ENCODE results near the gene CD1D. TPM values are rescaled to one million over a fixed set of nuclear protein-coding genes. Genes with fewer than 3 reads are reported as not detected.
"Not testable (repeated sequence)": the region's sequence is repeated elsewhere in the genome, so short reads cannot be mapped to it uniquely, and the experiment has no call there.

Gene CD1D
- total RNA-seq, 2 donors from 2014 or later, result not detected

GRCh38 chr1:158181577-158181922, 855 bp downstream of the CD1D start:
- ATAC-seq (no peak), DNase-seq (ENCODE audit: low spot score) (no peak)
- Mint-ChIP-seq H3K36me3 (no peaks in the 10 kb centered on the region), H3K27me3 (peaks cover 47 to 62% of the 10 kb centered on the region in 2 donors), H3K9me3 (no peaks in the 10 kb centered on the region), H3K4me3 (peak overlapping the region; percentile 79), H3K27ac (no peak overlapping the region), H3K4me1 (ENCODE audit: low read depth in 2 of 2) (peaks cover 11 to 15% of the 10 kb centered on the region in 2 donors)

GRCh38 chr1:158185770-158186169, 5.1 kb downstream of the CD1D start:
- Mint-ChIP-seq H3K9me3 (no peaks in the 10 kb centered on the region), H3K27me3 (peaks cover 40 to 58% of the 10 kb centered on the region in 2 donors), H3K4me3 (no peak overlapping the region), H3K36me3 (no peaks in the 10 kb centered on the region), H3K27ac (no peak overlapping the region), H3K4me1 (ENCODE audit: low read depth in 2 of 2) (peaks cover 2 to 9% of the 10 kb centered on the region in 2 donors)
- ATAC-seq (no peak), DNase-seq (ENCODE audit: low spot score) (no peak)

- H3K4me3 Mint-ChIP-seq, result no peak overlapping the region
- no peak for ATAC-seq
- H3K27ac Mint-ChIP-seq, result no peak overlapping the region
- H3K4me1 Mint-ChIP-seq (ENCODE audit: low read depth in 2 of 2), result peaks cover 0 to 6% of the 10 kb centered on the region in 2 donors
- no peaks in the 10 kb centered on the region for H3K9me3 Mint-ChIP-seq
- DNase-seq (ENCODE audit: low spot score), result no peak
- H3K36me3 Mint-ChIP-seq, result no peaks in the 10 kb centered on the region
- H3K27me3 Mint-ChIP-seq, result peaks cover 39 to 54% of the 10 kb centered on the region in 2 donors
Observed at GRCh38 chr1:158186180-158186579, 5.5 kb downstream of the CD1D start.

- Mint-ChIP-seq H3K4me3 (no peak overlapping the region), H3K4me1 (ENCODE audit: low read depth in 2 of 2) (no peaks in the 10 kb centered on the region), H3K36me3 (no peaks in the 10 kb centered on the region), H3K27ac (no peak overlapping the region), H3K27me3 (peaks cover 23 to 38% of the 10 kb centered on the region in 2 donors), H3K9me3 (no peaks in the 10 kb centered on the region)
- ATAC-seq (no peak), DNase-seq (ENCODE audit: low spot score) (no peak)
Observed at GRCh38 chr1:158188611-158189010, 7.9 kb downstream of the CD1D start.

GRCh38 chr1:158189624-158190023, 8.9 kb downstream of the CD1D start:
- no peak overlapping the region for H3K4me3 Mint-ChIP-seq
- no peaks in the 10 kb centered on the region for H3K4me1 Mint-ChIP-seq (ENCODE audit: low read depth in 2 of 2)
- no peak for DNase-seq (ENCODE audit: low spot score)
- no peak overlapping the region for H3K27ac Mint-ChIP-seq
- H3K36me3 Mint-ChIP-seq, result no peaks in the 10 kb centered on the region
- no peaks in the 10 kb centered on the region for H3K9me3 Mint-ChIP-seq
- no peak for ATAC-seq
- peaks cover 21 to 39% of the 10 kb centered on the region in 2 donors for H3K27me3 Mint-ChIP-seq

- Mint-ChIP-seq H3K9me3 (no peaks in the 10 kb centered on the region), H3K4me1 (ENCODE audit: low read depth in 2 of 2) (no peaks in the 10 kb centered on the region), H3K36me3 (no peaks in the 10 kb centered on the region), H3K27me3 (peaks cover 26 to 55% of the 10 kb centered on the region in 2 donors), H3K4me3 (no peak overlapping the region), H3K27ac (no peak overlapping the region)
- DNase-seq (ENCODE audit: low spot score), result no peak
- no peak for ATAC-seq
Observed at GRCh38 chr1:158191299-158191698, 10.6 kb downstream of the CD1D start.

GRCh38 chr1:158196461-158196860, 15.8 kb downstream of the CD1D start:
- H3K4me1 Mint-ChIP-seq (ENCODE audit: low read depth in 2 of 2), result no peaks in the 10 kb centered on the region
- no peak overlapping the region for H3K27ac Mint-ChIP-seq
- H3K9me3 Mint-ChIP-seq, result no peaks in the 10 kb centered on the region
- ATAC-seq (no peak), DNase-seq (ENCODE audit: low spot score) (no peak)
- H3K4me3 Mint-ChIP-seq, result no peak overlapping the region
- H3K27me3 Mint-ChIP-seq, result peaks cover 24 to 61% of the 10 kb centered on the region in 2 donors
- H3K36me3 Mint-ChIP-seq, result no peaks in the 10 kb centered on the region

- Mint-ChIP-seq H3K9me3 (no peaks in the 10 kb centered on the region), H3K27ac (no peak overlapping the region), H3K4me1 (ENCODE audit: low read depth in 2 of 2) (no peaks in the 10 kb centered on the region), H3K27me3 (peaks cover 33 to 60% of the 10 kb centered on the region in 2 donors), H3K4me3 (no peak overlapping the region), H3K36me3 (no peaks in the 10 kb centered on the region)
- DNase-seq (ENCODE audit: low spot score), result no peak
- ATAC-seq, result no peak
Observed at GRCh38 chr1:158199849-158200248, 19.2 kb downstream of the CD1D start.

GRCh38 chr1:158200527-158200926, 19.8 kb downstream of the CD1D start:
- H3K36me3 Mint-ChIP-seq, result no peaks in the 10 kb centered on the region
- no peaks in the 10 kb centered on the region for H3K9me3 Mint-ChIP-seq
- no peak overlapping the region for H3K27ac Mint-ChIP-seq
- DNase-seq (ENCODE audit: low spot score) (no peak), ATAC-seq (no peak)
- no peaks in the 10 kb centered on the region for H3K4me1 Mint-ChIP-seq (ENCODE audit: low read depth in 2 of 2)
- H3K4me3 Mint-ChIP-seq, result no peak overlapping the region
- H3K27me3 Mint-ChIP-seq, result peaks cover 38 to 60% of the 10 kb centered on the region in 2 donors

- DNase-seq (ENCODE audit: low spot score) (no peak), ATAC-seq (peak in 1 of 2 donors; percentile 33)
- Mint-ChIP-seq H3K27me3 (peaks cover 36 to 45% of the 10 kb centered on the region in 2 donors), H3K36me3 (no peaks in the 10 kb centered on the region), H3K27ac (no peak overlapping the region), H3K4me1 (ENCODE audit: low read depth in 2 of 2) (no peaks in the 10 kb centered on the region), H3K4me3 (no peak overlapping the region), H3K9me3 (no peaks in the 10 kb centered on the region)
Observed at GRCh38 chr1:158203693-158204457, 23.2 kb downstream of the CD1D start.

GRCh38 chr1:158204458-158204827, 23.7 kb downstream of the CD1D start:
- Mint-ChIP-seq H3K4me1 (ENCODE audit: low read depth in 2 of 2) (no peaks in the 10 kb centered on the region), H3K36me3 (no peaks in the 10 kb centered on the region), H3K27me3 (peaks cover 39 to 50% of the 10 kb centered on the region in 2 donors), H3K9me3 (no peaks in the 10 kb centered on the region), H3K4me3 (no peak overlapping the region), H3K27ac (no peak overlapping the region)
- DNase-seq (ENCODE audit: low spot score), result no peak
- ATAC-seq, result no peak

- Mint-ChIP-seq H3K27ac (no peak overlapping the region), H3K27me3 (peaks cover 53 to 57% of the 10 kb centered on the region in 2 donors), H3K4me3 (no peak overlapping the region), H3K4me1 (ENCODE audit: low read depth in 2 of 2) (no peaks in the 10 kb centered on the region), H3K36me3 (no peaks in the 10 kb centered on the region), H3K9me3 (no peaks in the 10 kb centered on the region)
- DNase-seq (ENCODE audit: low spot score), result no peak
- no peak for ATAC-seq
Observed at GRCh38 chr1:158208586-158209116, 28.0 kb downstream of the CD1D start.

- no peak overlapping the region for H3K27ac Mint-ChIP-seq
- H3K4me3 Mint-ChIP-seq, result no peak overlapping the region
- DNase-seq (ENCODE audit: low spot score) (no peak), ATAC-seq (peak in 1 of 2 donors; percentile 9)
- H3K9me3 Mint-ChIP-seq, result no peaks in the 10 kb centered on the region
- no peaks in the 10 kb centered on the region for H3K4me1 Mint-ChIP-seq (ENCODE audit: low read depth in 2 of 2)
- H3K27me3 Mint-ChIP-seq, result peaks cover 39 to 44% of the 10 kb centered on the region in 2 donors
- no peaks in the 10 kb centered on the region for H3K36me3 Mint-ChIP-seq
Observed at GRCh38 chr1:158212320-158212719, 31.6 kb downstream of the CD1D start.

- peaks cover 34% of the 10 kb centered on the region for H3K36me3 Mint-ChIP-seq
- not testable (repeated sequence) for ATAC-seq; DNase-seq (ENCODE audit: low spot score); H3K4me3 Mint-ChIP-seq; H3K9me3 Mint-ChIP-seq; H3K4me1 Mint-ChIP-seq (ENCODE audit: low read depth in 2 of 2); H3K27ac Mint-ChIP-seq
- H3K27me3 Mint-ChIP-seq, result peaks cover 27 to 67% of the 10 kb centered on the region in 2 donors
Observed at GRCh38 chr1:158223445-158223844, 42.8 kb downstream of the CD1D start.
